HG03097 (cell line): ENCODE results near the gene CAPN2.

Experiments
- ATAC-seq: cut with Tn5 transposase; IDR thresholded peaks from one replicate; pipeline ENCODE4 v1.9.1; 2021; ENCODE audit not compliant: unreplicated experiment, low FRiP score

CAPN2 gene

GRCh38 chr1:223755992-223756775, 43.8 kb downstream of the CAPN2 start:
- ATAC-seq, result no peak

GRCh38 chr1:223756806-223757700, 44.7 kb downstream of the CAPN2 start:
- no peak for ATAC-seq

GRCh38 chr1:223758734-223759133, 46.4 kb downstream of the CAPN2 start:
- no peak for ATAC-seq

- ATAC-seq, result no peak
Measured at GRCh38 chr1:223759273-223759672, 46.9 kb downstream of the CAPN2 start.

GRCh38 chr1:223760833-223761232, 48.5 kb downstream of the CAPN2 start:
- ATAC-seq, result no peak

GRCh38 chr1:223761411-223761810, 49.1 kb downstream of the CAPN2 start:
- ATAC-seq, result no peak

- ATAC-seq, result no peak
Measured at GRCh38 chr1:223763251-223763650, 50.9 kb downstream of the CAPN2 start.

- no peak for ATAC-seq
Measured at GRCh38 chr1:223763881-223764280, 51.5 kb downstream of the CAPN2 start.

- no peak for ATAC-seq
Measured at GRCh38 chr1:223765036-223765718, 52.8 kb downstream of the CAPN2 start.

- ATAC-seq, result no peak
Measured at GRCh38 chr1:223765719-223766340, 53.5 kb downstream of the CAPN2 start.

GRCh38 chr1:223770621-223771315, 58.4 kb downstream of the CAPN2 start:
- no peak for ATAC-seq

GRCh38 chr1:223771469-223771813, 59.1 kb downstream of the CAPN2 start:
- ATAC-seq, result no peak

- no peak for ATAC-seq
Measured at GRCh38 chr1:223771814-223772770, 59.8 kb downstream of the CAPN2 start.

- ATAC-seq, result no peak
Measured at GRCh38 chr1:223772771-223773160, 60.4 kb downstream of the CAPN2 start.

- no peak for ATAC-seq
Measured at GRCh38 chr1:223774134-223774814, 61.9 kb downstream of the CAPN2 start.

- no peak for ATAC-seq
Measured at GRCh38 chr1:223775054-223775453, 62.7 kb downstream of the CAPN2 start.

- no peak for ATAC-seq
Measured at GRCh38 chr1:223775711-223776074, 63.4 kb downstream of the CAPN2 start.

GRCh38 chr1:223776075-223776814, 63.9 kb downstream of the CAPN2 start:
- no peak for ATAC-seq
